Panc1 (cell line): Measurements from ENCODE around the gene EPHB2.

Experiments
- CTCF ChIP-seq: fragments of 450-650 bp; IDR thresholded peaks from 2 replicates; pipeline ENCODE4 v1.5.1; 2017; ENCODE audit warnings: mild to moderate bottlenecking
- POLR2AphosphoS5 ChIP-seq: IDR thresholded peaks from 2 replicates; pipeline ENCODE4 v1.6.1; 2012; ENCODE audit warnings: mild to moderate bottlenecking, low read depth, low read length, moderate library complexity
- REST ChIP-seq, 2 experiments: IDR thresholded peaks; 2 replicates each; pipeline ENCODE4 v1.6.1; 2011 to 2012; ENCODE audit warnings: low read depth in 2 of 2, control low read depth in 1 of 2, low read length in 1 of 2, mild to moderate bottlenecking in 1 of 2, moderate library complexity in 1 of 2; ENCODE audit not compliant: insufficient read depth in 1 of 2
- TCF7L2 ChIP-seq: IDR thresholded peaks from 2 replicates; pipeline ENCODE4 v1.6.1; 2011; ENCODE audit warnings: mild to moderate bottlenecking, low read depth, low read length, inconsistent platforms

- TF ChIP-seq CTCF (no peak), REST (IDR thresholded peaks at IDR 0.05; ENCODE audit: insufficient read depth in 1 of 2, low read depth in 2 of 2, low read length in 1 of 2) (no peak), POLR2AphosphoS5 (no peak), TCF7L2 (no peak)
These were observed 196.9 kb downstream of the EPHB2 start for GRCh38 chr1:22907528-22907927.
